Astrocyte (in vitro differentiated cells and primary cell): ENCODE data around the gene HASPIN.

ENCODE experiments used
- EZH2 ChIP-seq: IDR thresholded peaks from 2 replicates; pipeline ENCODE4 v1.6.1; 2012; ENCODE audit warnings: mild to moderate bottlenecking, low read length, inconsistent platforms; ENCODE audit not compliant: insufficient read depth
- TF ChIP-seq, protein P1 (sequence below): IDR thresholded peaks from 2 replicates; pipeline ENCODE4 v1.5.1; 2011; ENCODE audit warnings: low read depth, mild to moderate bottlenecking, inconsistent platforms, low read length, moderate library complexity; ENCODE audit not compliant: insufficient read depth

DNA sequence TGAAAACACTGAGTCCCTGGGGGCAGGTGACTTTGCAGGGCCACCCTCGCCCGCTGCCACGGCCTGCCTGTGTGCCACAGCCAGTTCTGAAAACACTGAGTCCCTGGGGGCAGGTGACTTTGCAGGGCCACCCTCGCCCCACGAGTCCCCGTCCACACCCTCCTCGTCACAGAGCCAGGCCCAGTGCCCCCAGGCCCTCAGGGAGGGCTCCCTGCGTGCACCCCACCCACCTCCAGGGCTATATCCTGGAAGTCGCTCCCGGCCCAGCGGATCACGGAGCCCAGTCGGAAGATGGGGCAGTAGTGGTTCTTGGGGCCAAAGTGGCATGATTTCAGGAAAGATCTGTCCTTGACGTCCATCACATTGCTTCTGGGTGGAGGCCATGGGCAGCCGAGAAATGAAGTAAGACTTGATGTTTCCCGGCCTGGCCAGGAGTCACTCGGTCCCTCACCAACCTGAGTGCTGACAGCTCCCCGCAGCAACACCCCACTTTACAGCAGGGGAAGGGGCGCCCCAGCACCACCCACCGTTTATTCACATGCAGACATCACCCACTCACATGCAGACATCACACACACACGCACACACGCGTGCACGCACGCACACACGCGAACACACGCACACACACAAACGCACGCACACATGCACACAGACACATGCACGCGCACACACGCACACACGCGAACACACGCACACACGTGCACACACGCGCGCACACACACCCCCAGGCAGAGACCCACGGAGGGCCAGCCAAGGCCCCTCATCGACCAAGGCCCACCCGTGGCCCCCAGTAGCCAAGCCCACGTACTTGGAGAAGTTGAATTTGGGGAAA lies 34.2 kb upstream of the HASPIN start:
- TF ChIP-seq, protein P1, sequence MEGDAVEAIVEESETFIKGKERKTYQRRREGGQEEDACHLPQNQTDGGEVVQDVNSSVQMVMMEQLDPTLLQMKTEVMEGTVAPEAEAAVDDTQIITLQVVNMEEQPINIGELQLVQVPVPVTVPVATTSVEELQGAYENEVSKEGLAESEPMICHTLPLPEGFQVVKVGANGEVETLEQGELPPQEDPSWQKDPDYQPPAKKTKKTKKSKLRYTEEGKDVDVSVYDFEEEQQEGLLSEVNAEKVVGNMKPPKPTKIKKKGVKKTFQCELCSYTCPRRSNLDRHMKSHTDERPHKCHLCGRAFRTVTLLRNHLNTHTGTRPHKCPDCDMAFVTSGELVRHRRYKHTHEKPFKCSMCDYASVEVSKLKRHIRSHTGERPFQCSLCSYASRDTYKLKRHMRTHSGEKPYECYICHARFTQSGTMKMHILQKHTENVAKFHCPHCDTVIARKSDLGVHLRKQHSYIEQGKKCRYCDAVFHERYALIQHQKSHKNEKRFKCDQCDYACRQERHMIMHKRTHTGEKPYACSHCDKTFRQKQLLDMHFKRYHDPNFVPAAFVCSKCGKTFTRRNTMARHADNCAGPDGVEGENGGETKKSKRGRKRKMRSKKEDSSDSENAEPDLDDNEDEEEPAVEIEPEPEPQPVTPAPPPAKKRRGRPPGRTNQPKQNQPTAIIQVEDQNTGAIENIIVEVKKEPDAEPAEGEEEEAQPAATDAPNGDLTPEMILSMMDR = no peak
- TF ChIP-seq EZH2 = no peak
